HEK293 (cell line): ENCODE data around the gene PAPOLG.

Experiments
- CTCF ChIA-PET: fragments of 350-600 bp; formaldehyde crosslinking; extraction: SDS; loops from one replicate; lab custom pipeline; 2021; ENCODE audit warnings: antibody characterized with exemption; lab: Yijun Ruan, JAX
- POLR2A ChIA-PET: fragments of 300-600 bp; formaldehyde crosslinking; extraction: SDS; loops from one replicate; lab custom pipeline; 2020; ENCODE audit warnings: antibody characterized with exemption, inconsistent platforms; lab: Yijun Ruan, JAX
- H3K27ac ChIP-seq: fragments of 200-500 bp; sonication (Bioruptor generic); 2 replicates; pipeline ENCODE4 v1.5.1; 2014; ENCODE audit warnings: low read depth, low read length, control low read depth, inconsistent platforms; ENCODE audit errors: extremely low read depth
- H3K36me3 ChIP-seq, 2 experiments: fragments of 200-500 bp in 1 of 2; sonication (Bioruptor generic) in 1 of 2; 1 replicate in 1 of 2; 2 replicates in 1 of 2; pipeline ENCODE4 v1.5.1; 2014 to 2017; ENCODE audit warnings: inconsistent platforms in 2 of 2, low read length in 2 of 2; ENCODE audit not compliant: control insufficient read depth in 2 of 2, insufficient read depth in 1 of 2
- H3K4me1 ChIP-seq: fragments of 200-500 bp; sonication (Bioruptor generic); 2 replicates; pipeline ENCODE4 v1.5.1; 2014; ENCODE audit warnings: mild to moderate bottlenecking, low read length, inconsistent platforms; ENCODE audit not compliant: control insufficient read depth, insufficient read depth
- H3K4me3 ChIP-seq: 2 replicates; pipeline ENCODE4 v1.5.1; 2011; ENCODE audit warnings: low read depth, mild to moderate bottlenecking, control low read depth, low read length, moderate library complexity
- H3K9me3 ChIP-seq: fragments of 200-500 bp; sonication (Bioruptor generic); 2 replicates; pipeline ENCODE4 v1.5.1; 2014; ENCODE audit warnings: low read depth, low read length, inconsistent platforms; ENCODE audit not compliant: control insufficient read depth, insufficient read depth
- ELK4 ChIP-seq: IDR thresholded peaks from 2 replicates; pipeline ENCODE4 v1.6.1; 2011; ENCODE audit warnings: mild to moderate bottlenecking, low read depth, low read length, borderline replicate concordance
- KLF16 ChIP-seq: fragments of 450-650 bp; formaldehyde crosslinking; IDR thresholded peaks from 2 replicates; pipeline ENCODE4 v1.5.1; 2017; ENCODE audit warnings: missing biosample characterization, missing genetic modification characterization
- KLF17 ChIP-seq: fragments of 450-650 bp; formaldehyde crosslinking; IDR thresholded peaks from 2 replicates; pipeline ENCODE4 v1.5.1; 2016; ENCODE audit warnings: missing biosample characterization, missing genetic modification characterization
- KLF7 ChIP-seq: fragments of 450-650 bp; formaldehyde crosslinking; IDR thresholded peaks from 2 replicates; pipeline ENCODE4 v1.5.1; 2016; ENCODE audit warnings: missing biosample characterization, missing genetic modification characterization, borderline replicate concordance
- MEIS1 ChIP-seq: sonication (generic); formaldehyde crosslinking; IDR thresholded peaks from 2 replicates; pipeline ENCODE4 v1.8.1; 2022; ENCODE audit warnings: missing genetic modification reagents, mild to moderate bottlenecking, borderline replicate concordance
- PBX3 ChIP-seq: sonication (generic); formaldehyde crosslinking; IDR thresholded peaks from 2 replicates; pipeline ENCODE4 v1.8.1; 2022; ENCODE audit warnings: mild to moderate bottlenecking, moderate library complexity, missing genetic modification reagents
- RBAK ChIP-seq: fragments of 450-650 bp; formaldehyde crosslinking; IDR thresholded peaks from 2 replicates; pipeline ENCODE4 v1.5.1; 2016; ENCODE audit warnings: missing biosample characterization, missing genetic modification characterization
- SP2 ChIP-seq: fragments of 450-650 bp; formaldehyde crosslinking; IDR thresholded peaks from 2 replicates; pipeline ENCODE4 v1.5.1; 2016; ENCODE audit warnings: missing biosample characterization, missing genetic modification characterization
- SP7 ChIP-seq: fragments of 450-650 bp; formaldehyde crosslinking; IDR thresholded peaks from 2 replicates; pipeline ENCODE4 v1.5.1; 2016; ENCODE audit warnings: missing biosample characterization, missing genetic modification characterization
- ZBTB44 ChIP-seq: fragments of 450-650 bp; IDR thresholded peaks from 2 replicates; pipeline ENCODE4 v1.5.1; 2018; ENCODE audit warnings: missing biosample characterization, mild to moderate bottlenecking, missing genetic modification characterization
- ZNF112 ChIP-seq: fragments of 450-650 bp; formaldehyde crosslinking; IDR thresholded peaks from 2 replicates; pipeline ENCODE4 v1.5.0; 2017; ENCODE audit warnings: missing biosample characterization, missing genetic modification characterization
- ZNF121 ChIP-seq: fragments of 450-650 bp; formaldehyde crosslinking; IDR thresholded peaks from 2 replicates; pipeline ENCODE4 v1.5.1; 2016; ENCODE audit warnings: missing biosample characterization, missing genetic modification characterization
- ZNF138 ChIP-seq: fragments of 450-650 bp; formaldehyde crosslinking; IDR thresholded peaks from 2 replicates; pipeline ENCODE4 v1.5.1; 2016; ENCODE audit warnings: missing biosample characterization, missing genetic modification characterization, borderline replicate concordance
- ZNF223 ChIP-seq: fragments of 450-650 bp; formaldehyde crosslinking; IDR thresholded peaks from 2 replicates; pipeline ENCODE4 v1.5.1; 2016; ENCODE audit warnings: missing biosample characterization, missing genetic modification characterization
- ZNF354C ChIP-seq: fragments of 450-650 bp; formaldehyde crosslinking; IDR thresholded peaks from 2 replicates; pipeline ENCODE4 v1.5.1; 2016; ENCODE audit warnings: missing biosample characterization, missing genetic modification characterization, low read depth, borderline replicate concordance
- ZNF394 ChIP-seq: fragments of 450-650 bp; formaldehyde crosslinking; IDR thresholded peaks from 2 replicates; pipeline ENCODE4 v1.5.1; 2016; ENCODE audit warnings: missing biosample characterization, missing genetic modification characterization, mild to moderate bottlenecking, moderate library complexity, borderline replicate concordance
- ZNF529 ChIP-seq: fragments of 450-650 bp; formaldehyde crosslinking; IDR thresholded peaks from 2 replicates; pipeline ENCODE4 v1.5.1; 2017; ENCODE audit warnings: missing genetic modification characterization, missing biosample characterization; ENCODE audit not compliant: insufficient replicate concordance
- ZNF561 ChIP-seq: fragments of 450-650 bp; IDR thresholded peaks from 2 replicates; pipeline ENCODE4 v1.5.1; 2018; ENCODE audit warnings: missing biosample characterization, missing genetic modification characterization, borderline replicate concordance
- ZNF585B ChIP-seq: fragments of 450-650 bp; formaldehyde crosslinking; IDR thresholded peaks from 2 replicates; pipeline ENCODE4 v1.5.1; 2016; ENCODE audit warnings: missing biosample characterization, missing genetic modification characterization
- ZNF624 ChIP-seq: fragments of 450-650 bp; formaldehyde crosslinking; IDR thresholded peaks from 2 replicates; pipeline ENCODE4 v1.5.1; 2017; ENCODE audit warnings: missing biosample characterization, missing genetic modification characterization
- ZNF626 ChIP-seq: fragments of 450-650 bp; sonication (Bioruptor Pico); formaldehyde crosslinking; IDR thresholded peaks from 2 replicates; pipeline ENCODE4 v1.5.1; 2018; ENCODE audit warnings: missing biosample characterization, missing genetic modification characterization, inconsistent platforms
- ZSCAN4 ChIP-seq: fragments of 450-650 bp; formaldehyde crosslinking; IDR thresholded peaks from 2 replicates; pipeline ENCODE4 v1.5.1; 2017; ENCODE audit warnings: missing biosample characterization, missing genetic modification characterization

PAPOLG gene

GRCh38 chr2:60778352-60778751, 22.3 kb downstream of the PAPOLG start:
- no peaks in the 10 kb centered on the region for H3K4me1 ChIP-seq
- CTCF ChIA-PET, result interaction anchor here (0.5 to 0.7 kb wide), 2 partner anchors 23 to 286 kb away, joined by 3 read pairs; no protein-coding TSS in a partner anchor
- no peaks in the 10 kb centered on the region for H3K9me3 ChIP-seq
- no peak overlapping the region for H3K4me3 ChIP-seq
- POLR2A ChIA-PET, result interaction anchor here (2.6 kb wide), 1 partner anchor 22 kb away, joined by 6 read pairs; the partner anchor contains the start of gene PAPOLG
- H3K27ac ChIP-seq, result no peak overlapping the region
- TF ChIP-seq ZNF561 (tag by site-specific recombination), result no peak
- H3K36me3 ChIP-seq, result peaks cover 64 to 87% of the 10 kb centered on the region in 2 experiments

- Histone ChIP-seq H3K36me3 (peaks cover 69 to 88% of the 10 kb centered on the region in 2 experiments), H3K4me1 (no peaks in the 10 kb centered on the region), H3K4me3 (no peak overlapping the region), H3K27ac (no peak overlapping the region), H3K9me3 (no peaks in the 10 kb centered on the region)
- TF ChIP-seq ZNF626 (tag by site-specific recombination), result no peak
- no peak for TF ChIP-seq ZNF121 (tag by site-specific recombination)
- no peak for TF ChIP-seq RBAK (tag by site-specific recombination)
- no peak for TF ChIP-seq KLF7 (tag by site-specific recombination)
- TF ChIP-seq ZNF223 (tag by site-specific recombination), result no peak
- no peak for TF ChIP-seq SP2 (tag by site-specific recombination)
- TF ChIP-seq ZNF529, result no peak
- ChIA-PET POLR2A (no interaction called here), CTCF (interaction anchor here (0.6 kb wide), 1 partner anchor 342 kb away, joined by 3 read pairs; no protein-coding TSS in a partner anchor)
Observed at GRCh38 chr2:60779426-60779825, 23.4 kb downstream of the PAPOLG start.

- TF ChIP-seq ELK4, result no peak
- TF ChIP-seq ZNF394, result no peak
- no peak for TF ChIP-seq ZNF138
- peak; percentile 18; the same call in 1 of the 2 replicates for TF ChIP-seq SP7 (tag by site-specific recombination)
- H3K4me1 ChIP-seq, result no peaks in the 10 kb centered on the region
- H3K27ac ChIP-seq, result no peak overlapping the region
- H3K9me3 ChIP-seq, result no peaks in the 10 kb centered on the region
- CTCF ChIA-PET, result no interaction called here
- POLR2A ChIA-PET, result no interaction called here
- H3K36me3 ChIP-seq, result peaks cover 79 to 88% of the 10 kb centered on the region in 2 experiments
- no peak overlapping the region for H3K4me3 ChIP-seq
Observed at GRCh38 chr2:60780721-60781120, 24.7 kb downstream of the PAPOLG start.

- Histone ChIP-seq H3K4me1 (no peaks in the 10 kb centered on the region), H3K36me3 (peaks cover 85 to 88% of the 10 kb centered on the region in 2 experiments), H3K27ac (no peak overlapping the region), H3K4me3 (no peak overlapping the region), H3K9me3 (no peaks in the 10 kb centered on the region)
- CTCF ChIA-PET, result interaction anchor here (0.6 to 2.3 kb wide), 6 partner anchors 19 to 213 kb away, joined by 3 to 20 read pairs (median 4); no protein-coding TSS in a partner anchor
- POLR2A ChIA-PET, result no interaction called here
- no peak for TF ChIP-seq ZSCAN4 (tag by site-specific recombination)
- TF ChIP-seq ZNF624 (tag by site-specific recombination), result no peak
- no peak for TF ChIP-seq PBX3
- no peak for TF ChIP-seq KLF16 (tag by site-specific recombination)
- no peak for TF ChIP-seq ZNF585B
- no peak for TF ChIP-seq ZNF112 (tag by site-specific recombination)
- no peak for TF ChIP-seq MEIS1 (CRISPR knock-in tag)
- TF ChIP-seq ZNF354C, result no peak
- TF ChIP-seq ZBTB44 (tag by site-specific recombination), result no peak
- no peak for TF ChIP-seq KLF17 (tag by site-specific recombination)
Observed at GRCh38 chr2:60793169-60793568, 37.1 kb downstream of the PAPOLG start.
